HepG2 (cell line): Measurements from ENCODE around the gene BBOF1. TPM values are rescaled to one million over a fixed set of nuclear protein-coding genes. Genes with fewer than 3 reads are reported as not detected.

Experiments
- CHD2 ChIP-seq: IDR thresholded peaks from 2 replicates; pipeline ENCODE4 v1.6.1; 2011; ENCODE audit warnings: low read depth, low read length, improper control_type of control experiment
- EP300 ChIP-seq, 3 experiments: sonication (generic) in 1 of 3; formaldehyde crosslinking in 1 of 3; IDR thresholded peaks; 2 replicates each; pipeline versions ENCODE4 v1.5.1 to v1.6.1; 2011 to 2020; ENCODE audit warnings: low read depth in 2 of 3, low read length in 2 of 3, borderline replicate concordance in 1 of 3, improper control_type of control experiment in 1 of 3, mild to moderate bottlenecking in 1 of 3, missing genetic modification reagents in 1 of 3, moderate library complexity in 1 of 3
- FOXA3 ChIP-seq: IDR thresholded peaks from 2 replicates; pipeline ENCODE4 v1.6.1; 2016; ENCODE audit warnings: missing genetic modification reagents, missing compliant biosample characterization
- ISL2 ChIP-seq: sonication (generic); formaldehyde crosslinking; IDR thresholded peaks from 2 replicates; pipeline ENCODE4 v1.5.0; 2020; ENCODE audit warnings: missing genetic modification reagents
- KLF11 ChIP-seq: IDR thresholded peaks from 2 replicates; pipeline ENCODE4 v1.6.1; 2016; ENCODE audit warnings: missing compliant biosample characterization
- PHF5A ChIP-seq: IDR thresholded peaks from one replicate; pipeline ENCODE4 v1.6.1; 2018; ENCODE audit warnings: low read depth, missing genetic modification reagents; ENCODE audit not compliant: unreplicated experiment
- SIX1 ChIP-seq: sonication (generic); formaldehyde crosslinking; IDR thresholded peaks from 2 replicates; pipeline ENCODE4 v1.4.0; 2020; ENCODE audit warnings: missing genetic modification reagents, borderline replicate concordance
- SOX6 ChIP-seq, 2 experiments: fragments of 450-650 bp in 1 of 2; sonication (generic) in 1 of 2; formaldehyde crosslinking in 1 of 2; IDR thresholded peaks; 2 replicates each; pipeline versions ENCODE4 v1.4.0 to v1.6.1; 2017 to 2020; ENCODE audit warnings: antibody characterized with exemption in 1 of 2, mild to moderate bottlenecking in 1 of 2, missing genetic modification reagents in 1 of 2
- ZMYM2 ChIP-seq: sonication (generic); formaldehyde crosslinking; IDR thresholded peaks from 2 replicates; pipeline ENCODE4 v1.8.0; 2022; ENCODE audit warnings: mild to moderate bottlenecking, missing genetic modification reagents
- ZNF12 ChIP-seq: sonication (generic); formaldehyde crosslinking; IDR thresholded peaks from 2 replicates; pipeline ENCODE4 v1.5.0; 2020; ENCODE audit warnings: missing genetic modification reagents
- polyA plus RNA-seq, 8 experiments: library from polyadenylated mRNA; depleted of rRNA in 3 of 8; stranded (reverse) in 7 of 8; unstranded in 1 of 8; fragments of >200 nt; fragmentation: Illumina TruSeq in 4 of 8; extraction: Trizol in 4 of 8; gene quantifications; 2 replicates each; pipeline versions ENCODE4 v1.2.1 to v1.2.3, GENCODE V29; 2011 to 2016; ENCODE audit warnings: low read depth in 4 of 8, missing spikeins in 1 of 8, mixed read lengths in 1 of 8; ENCODE audit not compliant: insufficient read depth in 1 of 8
- total RNA-seq, 5 experiments: library from RNA; depleted of rRNA; stranded (reverse); fragments of >200 nt; fragmentation: Illumina TruSeq; extraction: Trizol; gene quantifications; 2 replicates each; pipeline ENCODE4 v1.2.3, GENCODE V29; 2016; ENCODE audit warnings: low read depth in 1 of 5
- TF ChIP-seq, protein P1 (sequence below): sonication (generic); formaldehyde crosslinking; IDR thresholded peaks from 2 replicates; pipeline ENCODE4 v1.5.1; 2020; ENCODE audit warnings: mild to moderate bottlenecking, moderate library complexity, missing genetic modification reagents
- TF ChIP-seq, protein P2 (sequence below): IDR thresholded peaks from 2 replicates; pipeline ENCODE4 v1.6.1; 2016; ENCODE audit warnings: low read depth, borderline replicate concordance
- TF ChIP-seq, protein P3 (sequence below), 2 experiments: sonication (generic) in 1 of 2; formaldehyde crosslinking in 1 of 2; IDR thresholded peaks; 2 replicates each; pipeline versions ENCODE4 v1.4.0 to v1.6.1; 2018 to 2020; ENCODE audit warnings: missing genetic modification reagents in 2 of 2, borderline replicate concordance in 1 of 2, low read depth in 1 of 2, mild to moderate bottlenecking in 1 of 2, missing biosample characterization in 1 of 2
- TF ChIP-seq, protein P4 (sequence below): sonication (generic); formaldehyde crosslinking; IDR thresholded peaks from 2 replicates; pipeline ENCODE4 v1.4.0; 2020; ENCODE audit warnings: missing genetic modification reagents
- TF ChIP-seq, protein P5 (sequence below): sonication (generic); formaldehyde crosslinking; IDR thresholded peaks from 2 replicates; pipeline ENCODE4 v1.9.0; 2021; ENCODE audit warnings: mild to moderate bottlenecking, missing genetic modification reagents

Gene BBOF1
- total and polyA plus RNA-seq, 2 of the 13 experiments (the other 11 are each of a cell fraction or from before 2014, with no cell fraction given): 1.6 to 2.3 TPM

DNA sequence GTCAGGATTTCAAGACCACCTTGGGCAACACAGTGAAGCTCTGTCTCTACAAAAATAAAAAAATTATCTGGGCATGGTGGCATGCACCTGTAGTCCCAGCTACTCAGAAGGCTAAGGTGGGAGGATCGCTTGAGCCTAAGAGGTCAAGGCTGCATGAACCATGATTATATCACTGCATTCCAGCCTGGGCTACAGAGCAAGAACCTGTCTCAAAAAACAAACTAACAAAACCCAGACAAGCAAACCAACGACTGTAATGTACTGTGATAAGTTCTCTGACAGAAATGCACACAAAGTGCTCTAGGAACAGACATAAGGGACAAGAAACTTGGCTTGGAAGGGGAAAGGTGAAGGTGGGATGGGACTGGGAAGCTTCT lies 22.4 kb upstream of the BBOF1 start (continued):
- TF ChIP-seq, protein P1, sequence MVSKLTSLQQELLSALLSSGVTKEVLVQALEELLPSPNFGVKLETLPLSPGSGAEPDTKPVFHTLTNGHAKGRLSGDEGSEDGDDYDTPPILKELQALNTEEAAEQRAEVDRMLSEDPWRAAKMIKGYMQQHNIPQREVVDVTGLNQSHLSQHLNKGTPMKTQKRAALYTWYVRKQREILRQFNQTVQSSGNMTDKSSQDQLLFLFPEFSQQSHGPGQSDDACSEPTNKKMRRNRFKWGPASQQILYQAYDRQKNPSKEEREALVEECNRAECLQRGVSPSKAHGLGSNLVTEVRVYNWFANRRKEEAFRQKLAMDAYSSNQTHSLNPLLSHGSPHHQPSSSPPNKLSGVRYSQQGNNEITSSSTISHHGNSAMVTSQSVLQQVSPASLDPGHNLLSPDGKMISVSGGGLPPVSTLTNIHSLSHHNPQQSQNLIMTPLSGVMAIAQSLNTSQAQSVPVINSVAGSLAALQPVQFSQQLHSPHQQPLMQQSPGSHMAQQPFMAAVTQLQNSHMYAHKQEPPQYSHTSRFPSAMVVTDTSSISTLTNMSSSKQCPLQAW (CRISPR knock-in tag): peak; percentile 67
- TF ChIP-seq, protein P2, sequence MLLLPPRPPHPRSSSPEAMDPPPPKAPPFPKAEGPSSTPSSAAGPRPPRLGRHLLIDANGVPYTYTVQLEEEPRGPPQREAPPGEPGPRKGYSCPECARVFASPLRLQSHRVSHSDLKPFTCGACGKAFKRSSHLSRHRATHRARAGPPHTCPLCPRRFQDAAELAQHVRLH (CRISPR knock-in tag): peak; percentile 62; the same call in 1 of the 2 replicates
- TF ChIP-seq PHF5A (CRISPR knock-in tag): no peak
- TF ChIP-seq, protein P3, sequence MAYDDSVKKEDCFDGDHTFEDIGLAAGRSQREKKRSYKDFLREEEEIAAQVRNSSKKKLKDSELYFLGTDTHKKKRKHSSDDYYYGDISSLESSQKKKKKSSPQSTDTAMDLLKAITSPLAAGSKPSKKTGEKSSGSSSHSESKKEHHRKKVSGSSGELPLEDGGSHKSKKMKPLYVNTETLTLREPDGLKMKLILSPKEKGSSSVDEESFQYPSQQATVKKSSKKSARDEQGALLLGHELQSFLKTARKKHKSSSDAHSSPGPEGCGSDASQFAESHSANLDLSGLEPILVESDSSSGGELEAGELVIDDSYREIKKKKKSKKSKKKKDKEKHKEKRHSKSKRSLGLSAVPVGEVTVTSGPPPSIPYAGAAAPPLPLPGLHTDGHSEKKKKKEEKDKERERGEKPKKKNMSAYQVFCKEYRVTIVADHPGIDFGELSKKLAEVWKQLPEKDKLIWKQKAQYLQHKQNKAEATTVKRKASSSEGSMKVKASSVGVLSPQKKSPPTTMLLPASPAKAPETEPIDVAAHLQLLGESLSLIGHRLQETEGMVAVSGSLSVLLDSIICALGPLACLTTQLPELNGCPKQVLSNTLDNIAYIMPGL (CRISPR knock-in tag; IDR thresholded peaks at IDR 0.05; ENCODE audit: borderline replicate concordance in 1 of 2, low read depth in 1 of 2): no peak
- no peak for TF ChIP-seq KLF11
- TF ChIP-seq ZNF12 (CRISPR knock-in tag): peak; percentile 17; the same call in 1 of the 2 replicates
- TF ChIP-seq EP300 (IDR thresholded peaks at IDR 0.05; ENCODE audit: low read depth in 2 of 2, low read length in 2 of 2): peak in 1 of 2 experiments; percentile 65; a peak in 2 of 4 replicates
- peak; percentile 67; the same call in 1 of the 2 replicates for TF ChIP-seq EP300 (CRISPR knock-in tag; IDR thresholded peaks at IDR 0.05; ENCODE audit: borderline replicate concordance)
- no peak for TF ChIP-seq ZMYM2
- peak; percentile 44; the same call in 1 of the 2 replicates for TF ChIP-seq FOXA3 (CRISPR knock-in tag)
- TF ChIP-seq ISL2: peak; percentile 59; the same call in 1 of the 2 replicates
- TF ChIP-seq, protein P4, sequence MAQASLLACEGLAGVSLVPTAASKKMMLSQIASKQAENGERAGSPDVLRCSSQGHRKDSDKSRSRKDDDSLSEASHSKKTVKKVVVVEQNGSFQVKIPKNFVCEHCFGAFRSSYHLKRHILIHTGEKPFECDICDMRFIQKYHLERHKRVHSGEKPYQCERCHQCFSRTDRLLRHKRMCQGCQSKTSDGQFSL (CRISPR knock-in tag): no peak
- TF ChIP-seq SOX6 (IDR thresholded peaks at IDR 0.05): no peak
- peak; percentile 75; the same call in 1 of the 2 replicates for TF ChIP-seq SOX6 (CRISPR knock-in tag; IDR thresholded peaks at IDR 0.05)
- TF ChIP-seq, protein P5, sequence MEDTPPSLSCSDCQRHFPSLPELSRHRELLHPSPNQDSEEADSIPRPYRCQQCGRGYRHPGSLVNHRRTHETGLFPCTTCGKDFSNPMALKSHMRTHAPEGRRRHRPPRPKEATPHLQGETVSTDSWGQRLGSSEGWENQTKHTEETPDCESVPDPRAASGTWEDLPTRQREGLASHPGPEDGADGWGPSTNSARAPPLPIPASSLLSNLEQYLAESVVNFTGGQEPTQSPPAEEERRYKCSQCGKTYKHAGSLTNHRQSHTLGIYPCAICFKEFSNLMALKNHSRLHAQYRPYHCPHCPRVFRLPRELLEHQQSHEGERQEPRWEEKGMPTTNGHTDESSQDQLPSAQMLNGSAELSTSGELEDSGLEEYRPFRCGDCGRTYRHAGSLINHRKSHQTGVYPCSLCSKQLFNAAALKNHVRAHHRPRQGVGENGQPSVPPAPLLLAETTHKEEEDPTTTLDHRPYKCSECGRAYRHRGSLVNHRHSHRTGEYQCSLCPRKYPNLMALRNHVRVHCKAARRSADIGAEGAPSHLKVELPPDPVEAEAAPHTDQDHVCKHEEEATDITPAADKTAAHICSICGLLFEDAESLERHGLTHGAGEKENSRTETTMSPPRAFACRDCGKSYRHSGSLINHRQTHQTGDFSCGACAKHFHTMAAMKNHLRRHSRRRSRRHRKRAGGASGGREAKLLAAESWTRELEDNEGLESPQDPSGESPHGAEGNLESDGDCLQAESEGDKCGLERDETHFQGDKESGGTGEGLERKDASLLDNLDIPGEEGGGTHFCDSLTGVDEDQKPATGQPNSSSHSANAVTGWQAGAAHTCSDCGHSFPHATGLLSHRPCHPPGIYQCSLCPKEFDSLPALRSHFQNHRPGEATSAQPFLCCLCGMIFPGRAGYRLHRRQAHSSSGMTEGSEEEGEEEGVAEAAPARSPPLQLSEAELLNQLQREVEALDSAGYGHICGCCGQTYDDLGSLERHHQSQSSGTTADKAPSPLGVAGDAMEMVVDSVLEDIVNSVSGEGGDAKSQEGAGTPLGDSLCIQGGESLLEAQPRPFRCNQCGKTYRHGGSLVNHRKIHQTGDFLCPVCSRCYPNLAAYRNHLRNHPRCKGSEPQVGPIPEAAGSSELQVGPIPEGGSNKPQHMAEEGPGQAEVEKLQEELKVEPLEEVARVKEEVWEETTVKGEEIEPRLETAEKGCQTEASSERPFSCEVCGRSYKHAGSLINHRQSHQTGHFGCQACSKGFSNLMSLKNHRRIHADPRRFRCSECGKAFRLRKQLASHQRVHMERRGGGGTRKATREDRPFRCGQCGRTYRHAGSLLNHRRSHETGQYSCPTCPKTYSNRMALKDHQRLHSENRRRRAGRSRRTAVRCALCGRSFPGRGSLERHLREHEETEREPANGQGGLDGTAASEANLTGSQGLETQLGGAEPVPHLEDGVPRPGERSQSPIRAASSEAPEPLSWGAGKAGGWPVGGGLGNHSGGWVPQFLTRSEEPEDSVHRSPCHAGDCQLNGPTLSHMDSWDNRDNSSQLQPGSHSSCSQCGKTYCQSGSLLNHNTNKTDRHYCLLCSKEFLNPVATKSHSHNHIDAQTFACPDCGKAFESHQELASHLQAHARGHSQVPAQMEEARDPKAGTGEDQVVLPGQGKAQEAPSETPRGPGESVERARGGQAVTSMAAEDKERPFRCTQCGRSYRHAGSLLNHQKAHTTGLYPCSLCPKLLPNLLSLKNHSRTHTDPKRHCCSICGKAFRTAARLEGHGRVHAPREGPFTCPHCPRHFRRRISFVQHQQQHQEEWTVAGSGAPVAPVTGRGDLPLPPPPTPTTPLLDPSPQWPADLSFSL (CRISPR knock-in tag): no peak
- peak; percentile 11; the same call in 1 of the 2 replicates for TF ChIP-seq SIX1 (CRISPR knock-in tag)
- TF ChIP-seq CHD2: no peak
